ENCODE results near the gene DPP6. TPM values are rescaled to one million over a fixed set of nuclear protein-coding genes. Genes with fewer than 3 reads are reported as not detected.
"Not testable (repeated sequence)": the region's sequence is repeated elsewhere in the genome, so short reads cannot be mapped to it uniquely, and the experiment has no call there.

The DPP6 gene
- total and polyA plus RNA-seq, 10 donors: 0.11 to 8.7 (median 3.0) TPM

GRCh38 chr7:154071833-154072232, 19.6 kb downstream of the DPP6 start:
- peak in 3 of 11 experiments; percentile 11 to 19 (median 19) for TF ChIP-seq CTCF (IDR thresholded peaks at IDR 0.05 in 8 of 11, conservative IDR thresholded peaks at IDR 0.05 in 3 of 11)
- 13 to 20% (median 16%) methylated on average over 4 of the region's 4 CpGs for WGBS, 5 donors
- H3K9me3 ChIP-seq; H3K4me1 ChIP-seq; DNase-seq; H3K4me3 ChIP-seq; intact Hi-C loops (cut with DNase I; ENCODE audit: low total_unique reads); H3K27ac ChIP-seq; H3K36me3 ChIP-seq; H3K27me3 ChIP-seq (replicated peaks in 1 of 7): not testable (repeated sequence)

DNA sequence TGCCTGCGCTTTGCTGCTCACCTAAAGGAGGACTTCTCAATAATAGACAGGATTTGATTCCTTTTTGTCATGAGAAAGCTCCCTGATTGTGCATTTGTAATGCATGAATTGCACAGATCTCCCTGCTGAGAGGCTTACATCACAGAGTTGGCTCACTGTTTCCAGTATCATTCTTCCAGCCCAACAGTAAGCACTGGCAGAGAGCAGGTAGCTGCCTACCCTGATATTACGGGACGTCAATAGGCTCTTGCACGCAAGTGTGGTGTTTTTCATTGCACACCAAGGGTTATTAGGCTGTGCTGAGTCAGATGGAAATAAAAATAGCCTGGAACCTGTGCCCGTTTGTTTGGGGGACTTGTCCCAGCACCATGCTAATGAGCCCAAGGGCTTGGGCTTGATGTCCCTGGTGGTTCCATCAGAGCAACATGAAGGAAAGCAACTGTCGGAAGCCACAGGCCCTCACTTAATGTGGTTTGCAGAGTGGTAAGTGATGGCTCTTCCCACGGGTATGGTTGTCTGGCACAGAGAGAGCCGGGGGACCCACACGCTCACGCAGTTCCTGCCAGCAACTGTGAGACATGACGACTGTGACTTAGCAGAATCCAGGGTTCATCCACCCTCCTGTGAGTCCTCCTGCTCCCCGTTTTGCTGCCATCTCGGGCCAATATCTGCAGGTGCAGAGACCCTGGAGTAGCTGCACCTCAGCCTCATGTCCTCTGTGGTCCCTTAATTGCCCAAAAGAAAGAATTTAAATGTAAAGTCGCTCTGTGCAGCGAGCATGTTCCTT, 20.4 kb downstream of the DPP6 start:
- intact Hi-C loops (cut with DNase I; ENCODE audit: low total_unique reads); H3K4me3 ChIP-seq; DNase-seq; H3K27me3 ChIP-seq (replicated peaks in 1 of 7); H3K27ac ChIP-seq; H3K4me1 ChIP-seq; H3K36me3 ChIP-seq; H3K9me3 ChIP-seq: not testable (repeated sequence)
- WGBS, 5 donors: 70 to 76% (median 73%) methylated on average over 14 to 15 of the region's 15 CpGs

DNA sequence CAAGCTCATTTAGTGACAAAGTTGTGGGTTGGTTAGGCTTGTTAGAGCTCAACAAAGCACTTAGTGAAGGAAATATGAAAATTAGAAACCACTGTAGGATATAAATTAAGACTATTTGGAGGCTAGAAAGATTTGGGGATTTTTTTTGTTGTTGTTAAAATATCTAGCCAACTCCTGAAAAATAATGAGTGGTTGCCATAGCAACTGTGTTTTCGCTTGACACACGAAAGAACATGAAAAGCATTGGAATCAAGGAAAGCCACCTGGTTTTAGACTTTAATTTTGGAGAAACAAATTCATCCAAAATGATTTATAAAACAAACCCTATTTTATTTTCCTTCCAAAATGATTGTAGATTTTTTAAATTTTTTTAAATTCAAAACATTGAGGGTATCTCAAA, 26.3 kb downstream of the DPP6 start:
- intact Hi-C loops (cut with DNase I; ENCODE audit: low total_unique reads); H3K36me3 ChIP-seq; H3K9me3 ChIP-seq; H3K4me1 ChIP-seq; H3K4me3 ChIP-seq; H3K27me3 ChIP-seq (replicated peaks in 1 of 7); DNase-seq; H3K27ac ChIP-seq: not testable (repeated sequence)
- 83 to 87% (median 85%) methylated on average over 2 of the region's 2 CpGs for WGBS, 5 donors

GRCh38 chr7:154080249-154080648, 28.1 kb downstream of the DPP6 start:
- DNase-seq; H3K27me3 ChIP-seq (replicated peaks in 1 of 7); H3K4me1 ChIP-seq; H3K36me3 ChIP-seq; H3K4me3 ChIP-seq; intact Hi-C loops (cut with DNase I; ENCODE audit: low total_unique reads); H3K27ac ChIP-seq; H3K9me3 ChIP-seq: not testable (repeated sequence)
- WGBS, 5 donors: 77 to 89% (median 82%) methylated on average over 3 of the region's 3 CpGs

- H3K4me1 ChIP-seq; H3K9me3 ChIP-seq; DNase-seq; H3K27me3 ChIP-seq (replicated peaks in 1 of 7); intact Hi-C loops (cut with DNase I; ENCODE audit: low total_unique reads); H3K4me3 ChIP-seq; H3K27ac ChIP-seq; H3K36me3 ChIP-seq: not testable (repeated sequence)
- 71 to 83% (median 75%) methylated on average over 4 to 6 of the region's 6 CpGs for WGBS, 5 donors
Measured at GRCh38 chr7:154087037-154087725, 35.0 kb downstream of the DPP6 start.

DNA sequence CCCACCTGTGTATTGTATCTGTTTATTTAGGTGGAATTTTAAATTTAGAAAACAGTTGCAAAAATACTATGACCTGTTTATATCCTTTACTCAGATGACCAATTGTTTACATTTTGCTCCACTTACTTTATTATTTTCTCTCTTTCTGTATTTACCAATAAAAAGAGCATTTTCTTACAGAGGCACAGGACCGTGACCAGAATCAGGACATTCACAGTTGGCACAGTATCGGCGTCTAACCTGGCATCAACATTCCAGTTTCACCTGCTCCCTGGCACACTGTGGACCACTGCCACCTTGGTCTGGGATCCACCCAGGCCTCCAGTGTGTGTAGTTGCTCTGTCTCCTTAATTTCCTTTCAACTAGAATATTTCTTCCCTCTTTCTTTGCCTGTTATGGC, 39.9 kb downstream of the DPP6 start:
- H3K4me3 ChIP-seq; H3K36me3 ChIP-seq; H3K4me1 ChIP-seq; H3K9me3 ChIP-seq; intact Hi-C loops (cut with DNase I; ENCODE audit: low total_unique reads); DNase-seq; H3K27ac ChIP-seq; H3K27me3 ChIP-seq (replicated peaks in 1 of 7): not testable (repeated sequence)
- 85 to 95% (median 94%) methylated on average over 3 of the region's 3 CpGs for WGBS, 5 donors

DNA sequence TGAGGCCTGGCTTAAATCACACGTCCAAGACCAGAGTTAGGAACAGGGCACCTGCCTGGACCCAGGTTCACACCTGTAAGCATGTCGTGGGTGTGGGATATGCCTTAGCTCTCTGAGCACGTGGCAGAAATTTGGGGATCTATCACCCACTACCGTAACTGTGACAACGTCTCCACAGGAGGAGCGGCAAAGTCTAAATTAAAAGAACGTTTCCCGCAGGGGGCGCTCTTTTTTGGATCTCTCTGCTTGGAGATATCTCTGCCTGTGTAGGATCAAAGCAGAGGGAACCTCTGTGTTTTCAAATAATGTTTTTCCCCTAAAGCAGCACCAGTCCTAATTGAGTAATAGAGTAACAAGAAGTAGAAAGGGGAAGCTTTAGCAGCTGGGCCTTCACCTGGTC, 43.0 kb downstream of the DPP6 start:
- H3K9me3 ChIP-seq; H3K4me1 ChIP-seq; intact Hi-C loops (cut with DNase I; ENCODE audit: low total_unique reads); H3K36me3 ChIP-seq; DNase-seq; H3K4me3 ChIP-seq; H3K27me3 ChIP-seq (replicated peaks in 1 of 7); H3K27ac ChIP-seq: not testable (repeated sequence)
- 39 to 55% (median 45%) methylated on average over 4 to 9 of the region's 9 CpGs for WGBS, 5 donors

DNA sequence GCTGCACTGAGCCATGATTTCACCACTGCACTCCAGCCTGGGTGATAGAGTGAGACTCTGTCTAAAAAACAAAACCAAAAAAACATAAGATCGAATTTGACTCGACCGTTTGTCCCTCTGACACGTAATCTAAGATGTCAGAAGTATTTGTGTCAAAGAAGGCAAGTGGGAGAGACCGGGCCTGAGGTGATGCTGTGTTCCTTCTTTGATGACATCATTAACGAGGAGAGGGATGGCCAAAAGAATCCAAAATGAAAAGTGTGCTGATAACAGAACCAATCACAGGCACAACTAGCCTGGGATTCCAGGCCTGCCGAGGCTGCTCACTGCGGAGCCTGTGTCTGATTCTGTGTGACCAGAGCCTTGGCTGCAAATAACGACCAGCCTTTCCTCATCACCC, 52.9 kb downstream of the DPP6 start:
- H3K4me3 ChIP-seq; DNase-seq; H3K27me3 ChIP-seq (replicated peaks in 1 of 7); H3K9me3 ChIP-seq; H3K36me3 ChIP-seq; H3K27ac ChIP-seq; H3K4me1 ChIP-seq; intact Hi-C loops (cut with DNase I; ENCODE audit: low total_unique reads): not testable (repeated sequence)
- WGBS, 5 donors: 70 to 85% (median 81%) methylated on average over 9 of the region's 9 CpGs

DNA sequence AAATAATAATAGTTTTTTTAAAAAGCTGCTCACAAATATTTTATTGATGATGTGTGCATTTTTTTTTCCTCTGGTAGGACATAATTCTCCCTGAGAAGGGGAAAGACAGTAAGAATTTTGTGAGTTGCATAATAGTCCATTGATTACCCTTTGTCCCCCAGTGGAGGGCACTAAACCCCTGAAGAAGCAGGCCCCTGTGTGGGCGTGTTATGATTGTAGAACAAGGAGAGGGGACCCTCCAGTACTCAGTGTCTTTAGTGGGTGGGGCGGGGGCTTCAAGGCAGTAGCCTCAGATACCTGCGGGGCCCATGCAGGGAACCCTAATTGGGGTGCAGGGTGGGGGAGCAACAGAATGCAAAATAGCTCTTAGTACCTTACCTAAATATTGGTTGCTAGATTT, 57.4 kb downstream of the DPP6 start:
- intact Hi-C loops (cut with DNase I; ENCODE audit: low total_unique reads); H3K4me3 ChIP-seq; DNase-seq; H3K36me3 ChIP-seq; H3K4me1 ChIP-seq; H3K27ac ChIP-seq; H3K27me3 ChIP-seq (replicated peaks in 1 of 7); H3K9me3 ChIP-seq: not testable (repeated sequence)
- WGBS, 5 donors: no CpG with 5 or more reads among the region's 3 CpGs

- H3K4me3 ChIP-seq; DNase-seq; H3K4me1 ChIP-seq; H3K36me3 ChIP-seq; H3K9me3 ChIP-seq; intact Hi-C loops (cut with DNase I; ENCODE audit: low total_unique reads); H3K27ac ChIP-seq; H3K27me3 ChIP-seq (replicated peaks in 1 of 7): not testable (repeated sequence)
- 64 to 79% (median 68%) methylated on average over 4 of the region's 4 CpGs for WGBS, 5 donors
Measured at GRCh38 chr7:154113732-154114351, 61.6 kb downstream of the DPP6 start.
